SU-DHL-6 (cell line): ENCODE results near the gene HOXC10.

Experiments used
- EZH2phosphoT487 ChIP-seq: fragments of 200-600 bp; sonication (generic), shearing (Covaris generic); conservative IDR thresholded peaks from 2 replicates; pipeline ENCODE4 v1.6.1; 2018; ENCODE audit warnings: mild to moderate bottlenecking, antibody characterized with exemption, low read length, moderate library complexity, mixed read lengths
- TF ChIP-seq, protein P1 (sequence below): fragments of 200-600 bp; sonication (generic); IDR thresholded peaks from one replicate; pipeline ENCODE4 v1.5.1; 2017; ENCODE audit warnings: antibody characterized with exemption, mild to moderate bottlenecking, low read length, moderate library complexity; ENCODE audit not compliant: insufficient read depth, poor library complexity, severe bottlenecking

DNA sequence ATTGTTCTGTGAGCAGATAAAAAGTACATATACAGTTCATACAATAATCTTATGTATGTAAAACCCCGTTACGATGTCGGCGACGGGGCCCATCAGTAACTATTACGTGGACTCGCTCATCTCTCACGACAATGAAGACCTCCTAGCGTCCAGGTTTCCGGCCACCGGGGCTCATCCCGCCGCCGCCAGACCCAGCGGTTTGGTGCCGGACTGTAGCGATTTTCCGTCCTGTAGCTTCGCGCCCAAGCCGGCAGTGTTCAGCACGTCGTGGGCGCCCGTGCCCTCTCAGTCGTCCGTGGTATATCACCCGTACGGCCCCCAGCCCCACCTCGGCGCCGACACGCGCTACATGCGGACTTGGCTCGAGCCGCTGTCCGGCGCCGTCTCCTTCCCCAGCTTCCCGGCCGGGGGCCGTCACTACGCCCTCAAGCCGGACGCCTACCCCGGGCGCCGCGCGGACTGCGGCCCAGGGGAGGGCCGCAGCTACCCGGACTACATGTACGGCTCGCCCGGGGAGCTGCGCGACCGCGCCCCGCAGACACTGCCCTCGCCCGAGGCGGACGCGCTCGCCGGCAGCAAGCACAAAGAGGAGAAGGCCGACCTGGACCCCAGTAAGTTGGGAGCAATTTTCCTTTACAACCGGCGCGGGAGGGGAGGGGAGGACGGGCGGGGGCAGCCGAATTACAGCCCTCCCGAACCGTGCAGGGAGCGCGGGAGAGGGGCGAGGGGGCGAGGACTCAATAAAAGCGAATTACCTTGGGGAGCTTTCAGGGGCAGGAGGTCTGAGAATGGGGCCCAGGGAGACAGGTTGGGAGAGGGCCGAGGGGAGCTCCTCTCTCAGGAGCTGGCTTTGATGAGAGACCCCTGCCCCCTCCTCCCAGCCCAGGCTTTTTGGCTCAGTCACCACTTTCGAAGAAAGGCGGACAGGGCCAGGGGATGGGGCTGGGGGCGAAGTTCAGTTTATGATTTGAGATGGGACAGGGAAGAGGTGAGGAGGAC is 15.5 kb downstream of the HOXC10 start, which contains the start of gene HOXC9:
- TF ChIP-seq, protein P1, sequence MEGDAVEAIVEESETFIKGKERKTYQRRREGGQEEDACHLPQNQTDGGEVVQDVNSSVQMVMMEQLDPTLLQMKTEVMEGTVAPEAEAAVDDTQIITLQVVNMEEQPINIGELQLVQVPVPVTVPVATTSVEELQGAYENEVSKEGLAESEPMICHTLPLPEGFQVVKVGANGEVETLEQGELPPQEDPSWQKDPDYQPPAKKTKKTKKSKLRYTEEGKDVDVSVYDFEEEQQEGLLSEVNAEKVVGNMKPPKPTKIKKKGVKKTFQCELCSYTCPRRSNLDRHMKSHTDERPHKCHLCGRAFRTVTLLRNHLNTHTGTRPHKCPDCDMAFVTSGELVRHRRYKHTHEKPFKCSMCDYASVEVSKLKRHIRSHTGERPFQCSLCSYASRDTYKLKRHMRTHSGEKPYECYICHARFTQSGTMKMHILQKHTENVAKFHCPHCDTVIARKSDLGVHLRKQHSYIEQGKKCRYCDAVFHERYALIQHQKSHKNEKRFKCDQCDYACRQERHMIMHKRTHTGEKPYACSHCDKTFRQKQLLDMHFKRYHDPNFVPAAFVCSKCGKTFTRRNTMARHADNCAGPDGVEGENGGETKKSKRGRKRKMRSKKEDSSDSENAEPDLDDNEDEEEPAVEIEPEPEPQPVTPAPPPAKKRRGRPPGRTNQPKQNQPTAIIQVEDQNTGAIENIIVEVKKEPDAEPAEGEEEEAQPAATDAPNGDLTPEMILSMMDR: no peak
- no peak for TF ChIP-seq EZH2phosphoT487
